CD4-positive, alpha-beta T cell treated with Interleukin-17A for 4 hours (primary cell): ENCODE measurements around the gene HUNK.
"Not testable (repeated sequence)": the region's sequence is repeated elsewhere in the genome, so short reads cannot be mapped to it uniquely, and the experiment has no call there.

Source experiments
- DNase-seq: peaks from one replicate; pipeline ENCODE4 v3.0.0-alpha.2; 2020; ENCODE audit warnings: mixed read lengths

The HUNK gene

DNA sequence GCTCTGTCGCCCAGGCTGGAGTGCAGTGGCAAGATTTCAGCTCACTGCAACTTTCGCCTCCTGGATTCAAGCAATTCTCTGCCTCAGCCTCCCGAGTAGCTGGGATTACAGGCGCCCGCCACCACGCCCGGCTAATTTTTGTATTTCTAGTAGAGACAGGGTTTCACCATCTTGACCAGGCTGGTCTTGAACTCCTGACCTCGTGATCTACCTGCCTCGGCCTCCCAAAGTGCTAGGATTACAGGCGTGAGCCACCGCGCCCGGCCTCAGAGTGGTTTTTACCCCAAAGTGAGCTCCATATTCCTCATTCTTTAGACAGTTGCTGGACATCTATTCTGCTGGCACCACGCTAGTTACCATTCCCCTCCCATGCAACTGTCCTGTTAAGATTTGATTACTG lies 1.4 kb upstream of the HUNK start:
- not testable (repeated sequence) for DNase-seq

DNA sequence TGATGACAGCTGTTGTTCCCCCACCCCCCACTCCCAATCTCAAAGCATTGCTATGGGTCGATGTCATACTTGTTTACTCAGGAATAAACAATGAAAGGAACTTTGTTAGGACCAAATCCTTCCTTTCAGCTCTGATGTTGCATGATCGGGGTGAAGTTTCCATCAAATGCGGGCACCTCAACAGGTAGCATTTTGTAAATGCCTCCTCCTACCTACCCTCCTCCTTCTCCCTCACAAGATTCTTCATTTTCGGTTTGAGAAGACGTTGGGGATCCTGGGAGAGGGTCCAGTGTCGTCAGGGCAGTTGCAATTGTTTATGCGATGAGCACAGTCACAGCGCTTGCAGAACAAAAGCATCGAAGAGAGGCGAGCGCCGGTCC lies 758 bp upstream of the HUNK start:
- no peak for DNase-seq

GRCh38 chr21:31873275-31873695 lies 465 bp downstream of the HUNK start:
- DNase-seq, result no peak

DNA sequence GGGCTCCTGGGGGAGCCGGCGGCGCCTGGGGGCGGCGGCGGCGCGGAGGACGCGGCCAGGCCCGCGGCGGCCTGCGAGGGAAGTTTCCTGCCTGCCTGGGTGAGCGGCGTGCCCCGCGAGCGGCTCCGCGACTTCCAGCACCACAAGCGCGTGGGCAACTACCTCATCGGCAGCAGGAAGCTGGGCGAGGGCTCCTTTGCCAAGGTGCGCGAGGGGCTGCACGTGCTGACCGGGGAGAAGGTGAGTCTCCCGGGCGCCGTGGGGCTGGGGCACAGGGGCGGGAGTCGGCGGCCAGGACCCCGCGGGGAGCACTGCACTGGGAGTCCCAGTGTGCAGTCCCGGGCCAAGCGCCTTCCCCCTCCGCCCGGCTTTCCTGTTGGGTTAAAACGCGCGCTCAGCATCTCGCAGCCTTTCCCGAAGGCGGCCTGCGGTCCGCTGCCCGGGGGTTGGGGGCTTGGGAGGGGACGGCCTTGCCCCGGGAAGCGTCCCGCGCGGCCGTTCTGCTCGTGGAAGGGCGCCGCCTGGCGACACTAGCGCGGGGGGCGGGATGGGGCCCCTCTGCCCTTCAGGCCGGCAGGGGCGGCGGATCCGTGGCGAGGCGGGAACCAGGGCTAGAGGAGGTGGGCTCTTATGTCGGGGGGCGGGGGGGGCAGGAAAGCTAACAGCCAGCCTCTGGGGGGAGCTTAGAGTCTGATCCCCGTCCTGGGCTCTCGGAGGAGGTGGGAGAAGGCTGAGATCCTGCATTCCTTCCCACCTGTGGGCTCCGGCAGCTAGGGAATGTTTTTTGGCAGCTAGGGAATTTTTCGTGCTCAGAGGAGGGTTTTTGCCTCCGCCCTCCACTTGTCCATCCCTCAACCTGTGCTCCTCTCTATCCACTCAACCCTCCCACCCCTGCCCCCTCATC lies 1.1 kb downstream of the HUNK start:
- DNase-seq, result peak; percentile 38

DNA sequence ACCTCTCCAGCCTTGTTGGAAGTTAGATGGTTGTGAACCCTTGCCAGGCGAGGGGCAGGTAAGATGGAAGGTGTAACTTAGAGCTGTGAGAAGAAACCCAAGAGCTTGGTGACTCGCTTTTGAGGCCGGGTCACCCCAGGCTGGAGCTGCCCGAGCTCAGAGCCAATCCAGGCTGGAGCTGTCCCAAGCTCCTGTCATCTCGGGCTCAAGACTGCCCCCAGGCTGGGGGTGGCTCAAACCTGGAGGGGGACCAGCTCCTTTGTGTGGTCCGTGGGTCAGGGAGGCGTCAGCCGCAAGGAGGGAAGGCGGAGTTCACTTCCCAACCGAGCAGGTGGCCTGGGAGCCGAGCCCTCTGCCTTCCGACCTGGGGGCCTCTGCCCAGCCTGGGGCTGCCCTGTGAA lies 2.0 kb downstream of the HUNK start:
- no peak for DNase-seq

GRCh38 chr21:31875496-31876015 lies 2.7 kb downstream of the HUNK start:
- no peak for DNase-seq

- DNase-seq, result no peak
These were observed 4.7 kb downstream of the HUNK start for GRCh38 chr21:31877463-31877957.

DNA sequence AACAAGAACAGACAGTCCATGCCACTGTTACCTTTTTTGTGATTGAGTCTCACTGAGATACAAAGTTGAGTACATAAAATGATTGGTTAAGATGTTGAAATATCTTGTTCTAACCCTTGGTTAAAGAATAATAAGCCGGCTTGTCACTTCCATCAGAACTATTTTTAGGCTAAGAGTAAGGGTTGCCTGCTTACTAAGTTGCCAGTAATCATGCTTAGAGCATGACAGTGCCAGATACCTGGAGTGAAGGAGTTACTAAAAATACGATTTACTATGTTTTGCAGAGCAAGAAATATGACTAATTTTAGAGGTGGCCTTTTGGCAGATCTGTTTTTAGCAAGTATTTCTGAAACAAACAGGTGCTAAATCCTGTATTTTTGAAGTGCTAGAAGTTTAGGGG lies 6.0 kb downstream of the HUNK start:
- no peak for DNase-seq

- DNase-seq, result no peak
These were observed 6.4 kb downstream of the HUNK start for GRCh38 chr21:31879241-31879650.

- no peak for DNase-seq
These were observed 7.1 kb downstream of the HUNK start for GRCh38 chr21:31879911-31880310.

DNA sequence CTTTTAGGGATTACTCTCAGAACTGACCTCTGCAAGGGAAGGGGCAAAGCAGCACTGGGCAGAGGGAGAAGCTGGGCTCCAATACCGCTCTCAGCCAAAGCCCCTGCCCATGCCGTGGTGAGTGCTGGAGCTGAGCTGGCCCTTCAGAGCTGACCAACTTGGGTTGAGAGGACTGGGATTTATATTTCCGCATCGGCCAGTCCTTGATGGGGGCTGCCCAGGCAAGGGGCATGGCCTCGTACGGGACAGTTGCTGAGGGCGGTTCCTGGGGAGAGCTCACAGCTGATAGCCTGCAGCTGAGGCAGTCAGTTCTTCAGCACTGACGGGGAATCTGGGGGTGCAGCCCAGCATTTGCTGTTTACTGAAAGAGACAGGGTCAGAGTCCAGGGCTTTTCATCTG lies 8.0 kb downstream of the HUNK start:
- DNase-seq, result no peak

- DNase-seq, result no peak
These were observed 9.9 kb downstream of the HUNK start for GRCh38 chr21:31882711-31883110.

DNA sequence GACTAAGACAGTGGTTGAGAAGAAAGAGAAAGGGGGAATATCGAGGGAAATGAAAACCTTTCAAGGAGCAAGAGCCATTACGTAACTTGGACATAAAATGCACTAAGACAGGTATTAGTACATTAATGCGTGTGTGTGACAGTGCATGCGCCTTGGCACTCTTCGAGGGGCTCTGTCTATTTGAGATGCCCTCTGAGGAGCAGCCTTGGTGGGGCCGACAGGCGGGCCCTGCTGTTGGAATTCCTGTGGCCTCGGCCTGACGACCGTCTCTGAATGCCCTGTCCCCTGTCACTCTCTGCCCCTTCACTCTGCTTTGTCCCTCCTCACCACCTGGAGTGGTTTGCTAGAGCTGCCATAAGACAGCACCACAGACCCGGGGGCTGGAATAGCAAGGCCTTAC lies 12.3 kb downstream of the HUNK start:
- no peak for DNase-seq

DNA sequence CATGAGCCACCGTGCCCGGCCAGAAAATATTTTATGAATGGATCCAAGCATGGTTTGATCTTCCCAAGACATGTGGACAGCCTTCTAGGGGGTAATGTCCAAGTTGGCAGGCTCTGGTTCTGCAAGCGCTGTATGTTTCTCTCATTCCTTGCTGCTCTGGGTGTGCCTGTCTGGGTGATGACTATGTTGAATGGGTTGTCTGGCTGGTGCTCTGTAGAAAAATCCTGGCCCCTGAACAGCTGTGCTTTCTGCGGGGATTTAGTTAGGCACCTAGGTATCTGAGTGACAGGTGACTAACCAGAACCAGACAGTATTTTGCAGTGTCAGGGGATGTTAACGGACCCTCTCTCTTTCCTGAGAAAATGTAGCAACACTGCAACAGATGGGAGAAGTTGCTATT lies 14.1 kb downstream of the HUNK start:
- DNase-seq, result no peak

DNA sequence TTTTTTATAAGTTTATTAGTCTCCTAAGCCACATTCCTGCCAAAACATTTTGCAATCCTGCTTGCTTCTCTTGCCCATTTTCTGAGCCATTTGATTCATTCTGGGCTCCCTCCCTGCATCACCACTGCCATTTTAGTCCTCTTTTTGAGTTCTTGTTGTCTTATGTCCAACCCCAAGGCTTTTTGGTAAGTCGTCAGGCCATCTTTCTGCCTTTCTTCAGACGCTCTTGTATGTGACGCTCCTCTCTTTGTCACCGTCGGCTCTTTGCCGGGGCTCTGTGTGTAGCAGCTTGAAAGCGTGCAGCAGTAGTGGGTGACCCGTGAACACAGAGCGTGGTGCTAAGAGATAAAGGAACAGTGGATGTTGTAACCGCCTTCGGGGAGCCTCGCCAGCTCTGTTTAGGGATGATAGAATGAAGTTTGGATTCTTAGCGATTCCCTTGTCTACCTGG lies 14.6 kb downstream of the HUNK start:
- no peak for DNase-seq

GRCh38 chr21:31888936-31889371 lies 16.1 kb downstream of the HUNK start:
- DNase-seq, result no peak

GRCh38 chr21:31889460-31889859 lies 16.6 kb downstream of the HUNK start:
- DNase-seq, result no peak

- no peak for DNase-seq
These were observed 19.9 kb downstream of the HUNK start for GRCh38 chr21:31892686-31893085.

GRCh38 chr21:31893851-31894415 lies 21.1 kb downstream of the HUNK start:
- no peak for DNase-seq

GRCh38 chr21:31894457-31894856 lies 21.6 kb downstream of the HUNK start:
- DNase-seq, result no peak

GRCh38 chr21:31895077-31895835 lies 22.4 kb downstream of the HUNK start:
- no peak for DNase-seq

DNA sequence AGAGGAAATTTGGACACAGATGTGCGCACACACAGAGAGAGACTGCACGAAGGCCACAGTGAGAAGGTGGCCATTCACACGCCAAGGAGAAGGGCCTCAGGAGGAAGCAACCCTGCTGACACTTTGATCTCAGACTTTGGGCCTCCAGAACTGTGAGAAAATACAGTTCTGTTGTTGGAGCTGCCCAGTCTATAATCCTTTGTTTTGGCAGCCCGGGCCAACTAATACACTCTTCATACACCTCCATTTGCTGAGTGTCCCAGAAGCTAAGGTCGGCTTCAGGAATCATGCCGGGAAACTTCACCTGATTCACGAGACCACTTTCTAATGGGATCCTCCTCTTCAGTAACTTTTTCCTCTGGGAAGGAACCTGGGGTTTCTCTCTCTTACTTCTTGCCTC lies 23.2 kb downstream of the HUNK start:
- DNase-seq, result no peak

GRCh38 chr21:31897311-31897710 lies 24.5 kb downstream of the HUNK start:
- no peak for DNase-seq
